IMR-90 (cell line): Measurements from ENCODE around the gene NT5C1A.
A peak's percentile ranks its signal among the peaks of the same experiment; 100 is the strongest.

Experiments used
- CEBPB ChIP-seq: IDR thresholded peaks from 2 replicates; pipeline ENCODE4 v1.6.1; 2012; ENCODE audit warnings: low read depth, low read length, improper control_type of control experiment
- CTCF ChIP-seq: conservative IDR thresholded peaks from 2 replicates; pipeline ENCODE4 v1.5.1; 2012; ENCODE audit warnings: mild to moderate bottlenecking, low read depth, low read length, improper control_type of control experiment
- MXI1 ChIP-seq: IDR thresholded peaks from 2 replicates; pipeline ENCODE4 v1.6.1; 2012; ENCODE audit warnings: low read depth, mild to moderate bottlenecking, low read length, moderate library complexity, borderline replicate concordance

- peak; percentile 92 for TF ChIP-seq CTCF
- TF ChIP-seq MXI1 = no peak
- TF ChIP-seq CEBPB = 0 out of 2 replicates have a peak, but pooled peaks have one; percentile 39
Observed at GRCh38 chr1:39653546-39654031, 18.3 kb downstream of the NT5C1A start.
